UCSD-AML1 (cell line): ENCODE measurements around the gene TAPT1.

ENCODE experiments used
- DNase-seq: peaks from one replicate; lab custom pipeline; 2025; ENCODE audit not compliant: unreplicated experiment; lab: John Stamatoyannopoulos, UW

Gene TAPT1

GRCh38 chr4:16225863-16226815, at the start of gene TAPT1:
TSS of gene TAPT1 (minus strand) at chr4:16226471. CDS start at chr4:16226457, 14 bp downstream.
- DNase-seq, result peak; percentile 84

GRCh38 chr4:16271411-16271810, 45.1 kb upstream of the TAPT1 start:
- no peak for DNase-seq

GRCh38 chr4:16270454-16271328, 44.4 kb upstream of the TAPT1 start:
- peak; percentile 15 for DNase-seq

GRCh38 chr4:16269742-16270453, 43.6 kb upstream of the TAPT1 start:
- DNase-seq, result peak; percentile 67

GRCh38 chr4:16269240-16269639, 43.0 kb upstream of the TAPT1 start:
- no peak for DNase-seq

- no peak for DNase-seq
Observed at GRCh38 chr4:16268290-16268689, 42.0 kb upstream of the TAPT1 start.

GRCh38 chr4:16267639-16268038, 41.4 kb upstream of the TAPT1 start:
- DNase-seq, result no peak

- no peak for DNase-seq
Observed at GRCh38 chr4:16265820-16266219, 39.5 kb upstream of the TAPT1 start.

GRCh38 chr4:16264798-16265197, 38.5 kb upstream of the TAPT1 start:
- no peak for DNase-seq

GRCh38 chr4:16263056-16263455, 36.8 kb upstream of the TAPT1 start:
- no peak for DNase-seq

- no peak for DNase-seq
Observed at GRCh38 chr4:16262188-16262587, 35.9 kb upstream of the TAPT1 start.

- no peak for DNase-seq
Observed at GRCh38 chr4:16261313-16261878, 35.1 kb upstream of the TAPT1 start.

GRCh38 chr4:16259889-16260246, 33.6 kb upstream of the TAPT1 start:
- no peak for DNase-seq

GRCh38 chr4:16259241-16259888, 33.1 kb upstream of the TAPT1 start:
- DNase-seq, result no peak

GRCh38 chr4:16257611-16258010, 31.3 kb upstream of the TAPT1 start:
- no peak for DNase-seq

- no peak for DNase-seq
Observed at GRCh38 chr4:16256343-16256742, 30.1 kb upstream of the TAPT1 start.

GRCh38 chr4:16255730-16256129, 29.5 kb upstream of the TAPT1 start:
- DNase-seq, result no peak

- no peak for DNase-seq
Observed at GRCh38 chr4:16253127-16253960, 27.1 kb upstream of the TAPT1 start.

GRCh38 chr4:16250661-16251365, 24.5 kb upstream of the TAPT1 start:
- no peak for DNase-seq
